SK-N-SH (cell line): ENCODE data around the gene CARD8. TPM values are rescaled to one million over a fixed set of nuclear protein-coding genes. Genes with fewer than 3 reads are reported as not detected.
A peak's percentile ranks its signal among the peaks of the same experiment; 100 is the strongest.

Source experiments
- CTCF ChIA-PET: fragments of 300-600, 350-600 bp; formaldehyde crosslinking; extraction: SDS; loops from one replicate; lab custom pipeline; 2021; lab: Yijun Ruan, JAX
- POLR2A ChIA-PET: fragments of 350-600 bp; sonication (Branson Sonifier 250); formaldehyde crosslinking; extraction: SDS; loops from one replicate; lab custom pipeline; 2020; ENCODE audit warnings: antibody characterized with exemption, inconsistent platforms; lab: Yijun Ruan, JAX
- DNase-seq: peaks from one replicate; pipeline ENCODE4 v3.0.0; 2012
- H2AFZ ChIP-seq: fragments of 200-600 bp; sonication (generic); 2 replicates; pipeline ENCODE4 v1.8.1; 2016; ENCODE audit warnings: antibody characterized with exemption, mild to moderate bottlenecking, low read depth
- H3F3A ChIP-seq: fragments of 200-600 bp; sonication (generic); replicated peaks from 2 replicates; pipeline ENCODE3; 2016; ENCODE audit warnings: antibody characterized with exemption, mild to moderate bottlenecking; ENCODE audit not compliant: insufficient read depth
- H3K27ac ChIP-seq, 2 experiments: fragments of 200-500 bp in 1 of 2; fragments of 200-600 bp in 1 of 2; sonication (Bioruptor generic) in 1 of 2; sonication (generic), shearing (Covaris generic) in 1 of 2; 2 replicates each; pipeline versions ENCODE4 v1.5.1 to v1.6.1; 2014 to 2016; ENCODE audit warnings: low read depth in 2 of 2, inconsistent platforms in 1 of 2, low read length in 1 of 2, mild to moderate bottlenecking in 1 of 2, mixed read lengths in 1 of 2
- H3K27me3 ChIP-seq: fragments of 200-600 bp; sonication (generic), shearing (Covaris generic); 2 replicates; pipeline ENCODE4 v1.6.1; 2016; ENCODE audit warnings: mixed run types; ENCODE audit not compliant: insufficient read depth
- H3K36me3 ChIP-seq, 2 experiments: fragments of 200-500 bp in 1 of 2; fragments of 200-600 bp in 1 of 2; sonication (Bioruptor generic) in 1 of 2; sonication (generic) in 1 of 2; replicated peaks in 1 of 2; 2 replicates each; pipeline versions ENCODE3 to v1.5.1; 2014 to 2016; ENCODE audit warnings: low read length in 1 of 2, mild to moderate bottlenecking in 1 of 2; ENCODE audit not compliant: insufficient read depth in 2 of 2, control insufficient read depth in 1 of 2
- H3K4me1 ChIP-seq, 2 experiments: fragments of 200-500 bp in 1 of 2; fragments of 200-600 bp in 1 of 2; sonication (Bioruptor generic) in 1 of 2; sonication (generic), shearing (Covaris generic) in 1 of 2; 2 replicates each; pipeline versions ENCODE4 v1.5.1 to v1.6.1; 2014 to 2016; ENCODE audit warnings: low read depth in 1 of 2, low read length in 1 of 2, mixed run types in 1 of 2; ENCODE audit not compliant: insufficient read depth in 2 of 2, control insufficient read depth in 1 of 2
- H3K4me2 ChIP-seq: fragments of 200-600 bp; sonication (generic), shearing (Covaris generic); 2 replicates; pipeline ENCODE4 v1.6.1; 2017; ENCODE audit warnings: mixed run types
- H3K4me3 ChIP-seq, 2 experiments: fragments of 200-500 bp in 1 of 2; fragments of 200-600 bp in 1 of 2; sonication (Bioruptor generic) in 1 of 2; sonication (generic), shearing (Covaris generic) in 1 of 2; 2 replicates each; pipeline versions ENCODE4 v1.5.1 to v1.8.1; 2014 to 2016; ENCODE audit warnings: low read depth in 2 of 2, inconsistent platforms in 1 of 2, low read length in 1 of 2, mild to moderate bottlenecking in 1 of 2, mixed read lengths in 1 of 2, moderate library complexity in 1 of 2
- H3K79me2 ChIP-seq: fragments of 200-600 bp; sonication (generic); 2 replicates; pipeline ENCODE4 v1.8.1; 2017; ENCODE audit warnings: mild to moderate bottlenecking; ENCODE audit not compliant: insufficient read depth
- H3K9ac ChIP-seq: fragments of 200-600 bp; sonication (generic); 2 replicates; pipeline ENCODE4 v1.6.1; 2017; ENCODE audit warnings: mixed run types
- H3K9me2 ChIP-seq: fragments of 200-600 bp; sonication (generic); 2 replicates; pipeline ENCODE4 v1.6.1; 2017; ENCODE audit warnings: mixed run types
- H3K9me3 ChIP-seq: fragments of 200-600 bp; sonication (generic); 2 replicates; pipeline ENCODE4 v1.6.1; 2017; ENCODE audit warnings: mixed run types, mild to moderate bottlenecking, moderate library complexity
- H4K20me1 ChIP-seq: fragments of 200-600 bp; sonication (generic); 2 replicates; pipeline ENCODE4 v1.6.1; 2017; ENCODE audit warnings: mild to moderate bottlenecking, mixed run types; ENCODE audit not compliant: insufficient read depth
- FOXJ3 ChIP-seq: sonication (generic); formaldehyde crosslinking; IDR thresholded peaks from 2 replicates; pipeline ENCODE4 v1.5.1; 2020; ENCODE audit warnings: mild to moderate bottlenecking, missing genetic modification reagents
- FOXM1 ChIP-seq: IDR thresholded peaks from 2 replicates; pipeline ENCODE4 v1.4.0; 2012; ENCODE audit warnings: low read depth, mild to moderate bottlenecking
- GATA2 ChIP-seq: sonication (generic); formaldehyde crosslinking; IDR thresholded peaks from 2 replicates; pipeline ENCODE4 v1.5.0; 2020; ENCODE audit warnings: mild to moderate bottlenecking, missing genetic modification reagents
- JUND ChIP-seq: IDR thresholded peaks from 2 replicates; pipeline ENCODE4 v1.4.0; 2012
- MEF2A ChIP-seq: IDR thresholded peaks from 2 replicates; pipeline ENCODE4 v1.4.0; 2012; ENCODE audit warnings: low read depth, borderline replicate concordance
- MXI1 ChIP-seq: IDR thresholded peaks from 2 replicates; pipeline ENCODE4 v1.6.1; 2012; ENCODE audit warnings: mild to moderate bottlenecking, low read depth, low read length, improper control_type of control experiment
- POLR2AphosphoS5 ChIP-seq: IDR thresholded peaks from 2 replicates; pipeline ENCODE4 v1.6.1; 2012; ENCODE audit warnings: low read depth, low read length
- RAD21 ChIP-seq: IDR thresholded peaks from 2 replicates; pipeline ENCODE4 v1.6.1; 2012; ENCODE audit warnings: mild to moderate bottlenecking, low read length
- SIN3A ChIP-seq: IDR thresholded peaks from 2 replicates; pipeline ENCODE4 v1.6.1; 2012; ENCODE audit warnings: low read depth, mild to moderate bottlenecking, low read length, moderate library complexity, borderline replicate concordance
- TAF1 ChIP-seq: IDR thresholded peaks from 2 replicates; pipeline ENCODE4 v1.6.1; 2012; ENCODE audit warnings: low read depth, mild to moderate bottlenecking, low read length, moderate library complexity, borderline replicate concordance
- TCF12 ChIP-seq: IDR thresholded peaks from 2 replicates; pipeline ENCODE4 v1.4.0; 2012
- YY1 ChIP-seq: IDR thresholded peaks from 2 replicates; pipeline ENCODE4 v1.4.0; 2012; ENCODE audit warnings: low read depth, mild to moderate bottlenecking
- WGBS: methylation state at CpG from one replicate; pipeline ENCODE4 v1.1.6; 2017; ENCODE audit warnings: low lambda C conversion rate; 5-methylcytosine and 5-hydroxymethylcytosine counted together
- polyA plus RNA-seq, 3 experiments: library from polyadenylated mRNA; depleted of rRNA; stranded (reverse); fragments of >200 nt; gene quantifications; 2 replicates each; pipeline ENCODE4 v1.2.3, GENCODE V29; 2012
- TF ChIP-seq, protein P1 (sequence below): IDR thresholded peaks from 2 replicates; pipeline ENCODE4 v1.6.1; 2012; ENCODE audit warnings: mild to moderate bottlenecking, low read depth, low read length, moderate library complexity
- TF ChIP-seq, protein P2 (sequence below): IDR thresholded peaks from 2 replicates; pipeline ENCODE4 v1.4.0; 2012; ENCODE audit warnings: low read depth, borderline replicate concordance
- TF ChIP-seq, protein P3 (sequence below): fragments of 200-600 bp; sonication (generic); IDR thresholded peaks from 2 replicates; pipeline ENCODE4 v1.6.1; 2017; ENCODE audit warnings: antibody characterized with exemption, mild to moderate bottlenecking, moderate library complexity
- TF ChIP-seq, protein P4 (sequence below): IDR thresholded peaks from 2 replicates; pipeline ENCODE4 v1.4.0; 2012; ENCODE audit warnings: low read depth, borderline replicate concordance
- TF ChIP-seq, protein P5 (sequence below): IDR thresholded peaks from 2 replicates; pipeline ENCODE4 v1.4.0; 2012; ENCODE audit warnings: low read depth

The CARD8 gene
- polyA plus RNA-seq, 1 of the 3 experiments (the other 2 are of a cell fraction) = 16.4 TPM

DNA sequence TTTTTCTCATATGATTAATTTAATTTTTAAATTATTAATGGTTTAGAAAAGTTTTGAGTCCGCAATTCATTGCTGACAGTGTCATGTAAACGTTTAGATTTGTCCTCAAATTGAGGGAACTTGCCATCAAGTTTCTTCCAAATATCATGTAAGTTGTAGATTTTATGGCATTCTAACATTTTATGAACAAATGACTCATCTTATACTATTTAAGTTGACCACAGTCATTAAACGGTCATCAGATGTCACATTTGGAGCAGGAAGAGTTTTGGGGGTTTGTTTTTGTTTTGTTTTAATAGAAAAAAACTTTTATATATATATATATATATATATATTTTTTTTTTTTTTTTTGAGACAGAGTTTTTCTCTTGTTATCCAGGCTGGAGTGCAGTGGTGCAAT lies 18.5 kb upstream of the CARD8 start:
- Histone ChIP-seq H2AFZ (no peak overlapping the region), H4K20me1 (no peaks in the 10 kb centered on the region), H3K4me3 (no peak overlapping the region), H3K4me1 (no peaks in the 10 kb centered on the region)
- POLR2A ChIA-PET = no interaction called here
- TF ChIP-seq FOXJ3 (CRISPR knock-in tag) = no peak
- TF ChIP-seq, all 33 proteins: peak for 0
- Histone ChIP-seq H3K27ac (no peak overlapping the region), H3K79me2 (no peaks in the 10 kb centered on the region), H3K9ac (no peak overlapping the region), H3K9me3 (no peaks in the 10 kb centered on the region), H3K4me2 (no peak overlapping the region), H3K9me2 (no peaks in the 10 kb centered on the region), H3K36me3 (no peaks in the 10 kb centered on the region), H3F3A (peaks cover 5% of the 10 kb centered on the region), H3K27me3 (no peaks in the 10 kb centered on the region)
- WGBS = 56% methylated on average over 3 of the region's 3 CpGs
- CTCF ChIA-PET = interaction anchor here (5.1 to 11.3 kb wide), 2 partner anchors 14 to 20 kb away, joined by 26 to 159 read pairs; no protein-coding TSS in a partner anchor
- DNase-seq = no peak

DNA sequence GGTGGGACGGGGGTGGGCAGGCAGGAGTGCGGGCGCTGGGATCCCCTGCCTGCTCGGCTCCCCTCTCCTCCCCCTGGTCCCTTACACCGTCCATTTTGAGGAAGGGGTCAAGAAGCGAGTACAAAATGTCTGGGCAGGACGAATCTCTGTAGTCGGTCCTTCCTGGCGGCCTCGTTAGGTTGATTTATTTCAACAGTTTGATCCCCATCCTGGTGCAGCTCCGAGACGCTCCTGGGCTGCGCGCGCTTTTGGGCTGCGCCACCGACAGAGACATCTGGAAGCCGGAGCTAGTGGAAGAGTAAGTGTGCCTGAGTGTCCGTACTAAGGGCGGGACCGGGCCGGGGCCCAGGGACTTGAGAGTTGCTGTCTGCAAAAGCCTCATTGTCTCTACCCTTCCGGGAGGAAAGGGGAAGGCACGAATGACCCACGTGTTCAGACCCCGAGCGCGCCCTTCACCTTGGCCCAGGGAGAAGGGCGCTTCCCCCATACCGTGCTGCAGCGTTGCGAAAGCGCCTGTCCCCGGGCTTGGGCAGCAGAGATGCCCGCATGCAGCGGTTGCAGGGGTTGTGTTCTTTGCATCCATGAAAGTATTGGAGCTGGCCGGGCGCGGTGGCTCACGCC lies 15.9 kb upstream of the CARD8 start:
- Histone ChIP-seq H3K27ac (peak overlapping the region in 1 of 2 experiments; percentile 72; a peak in 2 of 4 replicates), H4K20me1 (no peaks in the 10 kb centered on the region), H3K9ac (no peak overlapping the region), H3K4me2 (peak overlapping the region; percentile 84), H3K36me3 (no peaks in the 10 kb centered on the region), H3F3A (peaks cover 9% of the 10 kb centered on the region)
- 8% methylated on average over 29 of the region's 40 CpGs for WGBS
- CTCF ChIA-PET = interaction anchor here (0.6 to 11.3 kb wide), 12 partner anchors 11 to 776 kb away, joined by 3 to 159 read pairs (median 5); partner anchors contain the start of genes CARD8 and KDELR1
- POLR2A ChIA-PET = interaction anchor here (1.3 kb wide), 1 partner anchor 18 kb away, joined by 3 read pairs; no protein-coding TSS in a partner anchor
- TF ChIP-seq, protein P1, sequence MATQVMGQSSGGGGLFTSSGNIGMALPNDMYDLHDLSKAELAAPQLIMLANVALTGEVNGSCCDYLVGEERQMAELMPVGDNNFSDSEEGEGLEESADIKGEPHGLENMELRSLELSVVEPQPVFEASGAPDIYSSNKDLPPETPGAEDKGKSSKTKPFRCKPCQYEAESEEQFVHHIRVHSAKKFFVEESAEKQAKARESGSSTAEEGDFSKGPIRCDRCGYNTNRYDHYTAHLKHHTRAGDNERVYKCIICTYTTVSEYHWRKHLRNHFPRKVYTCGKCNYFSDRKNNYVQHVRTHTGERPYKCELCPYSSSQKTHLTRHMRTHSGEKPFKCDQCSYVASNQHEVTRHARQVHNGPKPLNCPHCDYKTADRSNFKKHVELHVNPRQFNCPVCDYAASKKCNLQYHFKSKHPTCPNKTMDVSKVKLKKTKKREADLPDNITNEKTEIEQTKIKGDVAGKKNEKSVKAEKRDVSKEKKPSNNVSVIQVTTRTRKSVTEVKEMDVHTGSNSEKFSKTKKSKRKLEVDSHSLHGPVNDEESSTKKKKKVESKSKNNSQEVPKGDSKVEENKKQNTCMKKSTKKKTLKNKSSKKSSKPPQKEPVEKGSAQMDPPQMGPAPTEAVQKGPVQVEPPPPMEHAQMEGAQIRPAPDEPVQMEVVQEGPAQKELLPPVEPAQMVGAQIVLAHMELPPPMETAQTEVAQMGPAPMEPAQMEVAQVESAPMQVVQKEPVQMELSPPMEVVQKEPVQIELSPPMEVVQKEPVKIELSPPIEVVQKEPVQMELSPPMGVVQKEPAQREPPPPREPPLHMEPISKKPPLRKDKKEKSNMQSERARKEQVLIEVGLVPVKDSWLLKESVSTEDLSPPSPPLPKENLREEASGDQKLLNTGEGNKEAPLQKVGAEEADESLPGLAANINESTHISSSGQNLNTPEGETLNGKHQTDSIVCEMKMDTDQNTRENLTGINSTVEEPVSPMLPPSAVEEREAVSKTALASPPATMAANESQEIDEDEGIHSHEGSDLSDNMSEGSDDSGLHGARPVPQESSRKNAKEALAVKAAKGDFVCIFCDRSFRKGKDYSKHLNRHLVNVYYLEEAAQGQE = no peak
- TF ChIP-seq MXI1 (peak; percentile 66; the same call in 1 of the 2 replicates), GATA2 (CRISPR knock-in tag) (no peak), RAD21 (no peak), MEF2A (no peak), YY1 (no peak; the same call in 1 of the 2 replicates), JUND (no peak), SIN3A (0 out of 2 replicates have a peak, but pooled peaks have one; percentile 31), TAF1 (no peak), POLR2AphosphoS5 (no peak), FOXM1 (no peak), TCF12 (no peak)
- TF ChIP-seq, protein P2, sequence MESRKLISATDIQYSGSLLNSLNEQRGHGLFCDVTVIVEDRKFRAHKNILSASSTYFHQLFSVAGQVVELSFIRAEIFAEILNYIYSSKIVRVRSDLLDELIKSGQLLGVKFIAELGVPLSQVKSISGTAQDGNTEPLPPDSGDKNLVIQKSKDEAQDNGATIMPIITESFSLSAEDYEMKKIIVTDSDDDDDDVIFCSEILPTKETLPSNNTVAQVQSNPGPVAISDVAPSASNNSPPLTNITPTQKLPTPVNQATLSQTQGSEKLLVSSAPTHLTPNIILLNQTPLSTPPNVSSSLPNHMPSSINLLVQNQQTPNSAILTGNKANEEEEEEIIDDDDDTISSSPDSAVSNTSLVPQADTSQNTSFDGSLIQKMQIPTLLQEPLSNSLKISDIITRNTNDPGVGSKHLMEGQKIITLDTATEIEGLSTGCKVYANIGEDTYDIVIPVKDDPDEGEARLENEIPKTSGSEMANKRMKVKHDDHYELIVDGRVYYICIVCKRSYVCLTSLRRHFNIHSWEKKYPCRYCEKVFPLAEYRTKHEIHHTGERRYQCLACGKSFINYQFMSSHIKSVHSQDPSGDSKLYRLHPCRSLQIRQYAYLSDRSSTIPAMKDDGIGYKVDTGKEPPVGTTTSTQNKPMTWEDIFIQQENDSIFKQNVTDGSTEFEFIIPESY = no peak
- TF ChIP-seq, protein P3, sequence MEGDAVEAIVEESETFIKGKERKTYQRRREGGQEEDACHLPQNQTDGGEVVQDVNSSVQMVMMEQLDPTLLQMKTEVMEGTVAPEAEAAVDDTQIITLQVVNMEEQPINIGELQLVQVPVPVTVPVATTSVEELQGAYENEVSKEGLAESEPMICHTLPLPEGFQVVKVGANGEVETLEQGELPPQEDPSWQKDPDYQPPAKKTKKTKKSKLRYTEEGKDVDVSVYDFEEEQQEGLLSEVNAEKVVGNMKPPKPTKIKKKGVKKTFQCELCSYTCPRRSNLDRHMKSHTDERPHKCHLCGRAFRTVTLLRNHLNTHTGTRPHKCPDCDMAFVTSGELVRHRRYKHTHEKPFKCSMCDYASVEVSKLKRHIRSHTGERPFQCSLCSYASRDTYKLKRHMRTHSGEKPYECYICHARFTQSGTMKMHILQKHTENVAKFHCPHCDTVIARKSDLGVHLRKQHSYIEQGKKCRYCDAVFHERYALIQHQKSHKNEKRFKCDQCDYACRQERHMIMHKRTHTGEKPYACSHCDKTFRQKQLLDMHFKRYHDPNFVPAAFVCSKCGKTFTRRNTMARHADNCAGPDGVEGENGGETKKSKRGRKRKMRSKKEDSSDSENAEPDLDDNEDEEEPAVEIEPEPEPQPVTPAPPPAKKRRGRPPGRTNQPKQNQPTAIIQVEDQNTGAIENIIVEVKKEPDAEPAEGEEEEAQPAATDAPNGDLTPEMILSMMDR = no peak
- TF ChIP-seq, protein P4, sequence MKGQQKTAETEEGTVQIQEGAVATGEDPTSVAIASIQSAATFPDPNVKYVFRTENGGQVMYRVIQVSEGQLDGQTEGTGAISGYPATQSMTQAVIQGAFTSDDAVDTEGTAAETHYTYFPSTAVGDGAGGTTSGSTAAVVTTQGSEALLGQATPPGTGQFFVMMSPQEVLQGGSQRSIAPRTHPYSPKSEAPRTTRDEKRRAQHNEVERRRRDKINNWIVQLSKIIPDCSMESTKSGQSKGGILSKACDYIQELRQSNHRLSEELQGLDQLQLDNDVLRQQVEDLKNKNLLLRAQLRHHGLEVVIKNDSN = peak; percentile 19; the same call in 1 of the 2 replicates
- TF ChIP-seq, protein P5, sequence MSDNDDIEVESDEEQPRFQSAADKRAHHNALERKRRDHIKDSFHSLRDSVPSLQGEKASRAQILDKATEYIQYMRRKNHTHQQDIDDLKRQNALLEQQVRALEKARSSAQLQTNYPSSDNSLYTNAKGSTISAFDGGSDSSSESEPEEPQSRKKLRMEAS = 0 out of 2 replicates have a peak, but pooled peaks have one; percentile 17
- TF ChIP-seq, all 33 proteins: peak for 4
- H3K4me3 ChIP-seq = peak overlapping the region; percentile 50 to 62
- no peaks in the 10 kb centered on the region for H3K4me1 ChIP-seq
- H3K9me3 ChIP-seq = no peaks in the 10 kb centered on the region
- peak; percentile 81 for DNase-seq
- H3K9me2 ChIP-seq = no peaks in the 10 kb centered on the region
- H2AFZ ChIP-seq = peak overlapping the region; percentile 88
- no peaks in the 10 kb centered on the region for H3K27me3 ChIP-seq
- no peaks in the 10 kb centered on the region for H3K79me2 ChIP-seq
